ENCODE data around the gene PDZD2. TPM values are rescaled to one million over a fixed set of nuclear protein-coding genes. Genes with fewer than 3 reads are reported as not detected.

The PDZD2 gene
- total RNA-seq, 1 experiment from 2014 or later = 0.37 TPM

DNA sequence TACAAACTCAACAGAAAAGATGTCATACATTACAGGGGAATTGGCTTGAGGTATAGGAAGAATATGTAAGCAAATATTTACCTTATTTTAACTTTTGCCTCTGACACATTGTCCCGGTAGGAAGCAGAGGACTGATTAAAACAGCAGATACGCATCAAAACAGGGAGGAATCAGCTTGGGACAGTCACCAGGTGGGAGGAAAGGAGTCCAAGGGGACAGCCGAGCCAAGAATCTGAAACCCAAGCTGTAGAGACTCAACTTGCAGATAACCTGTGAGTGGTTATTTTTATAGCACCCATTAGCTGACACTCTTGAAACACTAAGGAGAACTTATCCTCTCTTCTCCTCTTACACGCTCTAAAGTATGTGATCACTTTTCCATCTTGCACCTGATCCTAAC is 22.3 kb downstream of the PDZD2 start:
- BruUV-seq (replicated peaks) = no TSS peak
- no peak overlapping the region for H3K4me2 ChIP-seq (ENCODE audit: low read length)
- ChIA-PET RAD21 (ENCODE audit: low non-redundant PET in 1 of 2, low total read pairs in 2 of 2, uncharacterized antibody in 2 of 2, unreplicated experiment in 2 of 2) (no interaction called here), POLR2A (no interaction called here), CTCF (no interaction called here)
- no peaks in the 10 kb centered on the region for H3K4me1 ChIP-seq (ENCODE audit: control insufficient read depth in 1 of 2, insufficient read depth in 2 of 2, low read length in 2 of 2)
- H4K20me1 ChIP-seq (ENCODE audit: insufficient read depth) = no peaks in the 10 kb centered on the region
- no peaks in the 10 kb centered on the region for H3K9me3 ChIP-seq (ENCODE audit: control insufficient read depth in 1 of 2, insufficient read depth in 1 of 2, low read depth in 1 of 2, low read length in 2 of 2)
- H3K9ac ChIP-seq (ENCODE audit: low read length) = no peak overlapping the region
- H3K4me3 ChIP-seq (replicated peaks in 1 of 2; ENCODE audit: low read depth in 1 of 2, low read length in 2 of 2) = no peak overlapping the region
- DNase-seq (ENCODE audit: low read depth, low spot score) (no peak), ATAC-seq (no peak)
- no peak overlapping the region for H2AFZ ChIP-seq (ENCODE audit: low read depth, low read length, poor library complexity, severe bottlenecking)
- no peak overlapping the region for H3K27ac ChIP-seq (ENCODE audit: low read depth, low read length)
- no peaks in the 10 kb centered on the region for H3K36me3 ChIP-seq (ENCODE audit: control insufficient read depth in 1 of 2, insufficient read depth in 2 of 2, low read length in 2 of 2)
- H3K27me3 ChIP-seq (ENCODE audit: insufficient read depth, low read length) = peaks cover 10% of the 10 kb centered on the region
- H3K9me2 ChIP-seq (ENCODE audit: insufficient read depth) = no peaks in the 10 kb centered on the region
- intact Hi-C loops (cut with micrococcal nuclease) = no loop called here
- H3K79me2 ChIP-seq (ENCODE audit: insufficient read depth, low read length) = no peaks in the 10 kb centered on the region
- TF ChIP-seq, protein P1, sequence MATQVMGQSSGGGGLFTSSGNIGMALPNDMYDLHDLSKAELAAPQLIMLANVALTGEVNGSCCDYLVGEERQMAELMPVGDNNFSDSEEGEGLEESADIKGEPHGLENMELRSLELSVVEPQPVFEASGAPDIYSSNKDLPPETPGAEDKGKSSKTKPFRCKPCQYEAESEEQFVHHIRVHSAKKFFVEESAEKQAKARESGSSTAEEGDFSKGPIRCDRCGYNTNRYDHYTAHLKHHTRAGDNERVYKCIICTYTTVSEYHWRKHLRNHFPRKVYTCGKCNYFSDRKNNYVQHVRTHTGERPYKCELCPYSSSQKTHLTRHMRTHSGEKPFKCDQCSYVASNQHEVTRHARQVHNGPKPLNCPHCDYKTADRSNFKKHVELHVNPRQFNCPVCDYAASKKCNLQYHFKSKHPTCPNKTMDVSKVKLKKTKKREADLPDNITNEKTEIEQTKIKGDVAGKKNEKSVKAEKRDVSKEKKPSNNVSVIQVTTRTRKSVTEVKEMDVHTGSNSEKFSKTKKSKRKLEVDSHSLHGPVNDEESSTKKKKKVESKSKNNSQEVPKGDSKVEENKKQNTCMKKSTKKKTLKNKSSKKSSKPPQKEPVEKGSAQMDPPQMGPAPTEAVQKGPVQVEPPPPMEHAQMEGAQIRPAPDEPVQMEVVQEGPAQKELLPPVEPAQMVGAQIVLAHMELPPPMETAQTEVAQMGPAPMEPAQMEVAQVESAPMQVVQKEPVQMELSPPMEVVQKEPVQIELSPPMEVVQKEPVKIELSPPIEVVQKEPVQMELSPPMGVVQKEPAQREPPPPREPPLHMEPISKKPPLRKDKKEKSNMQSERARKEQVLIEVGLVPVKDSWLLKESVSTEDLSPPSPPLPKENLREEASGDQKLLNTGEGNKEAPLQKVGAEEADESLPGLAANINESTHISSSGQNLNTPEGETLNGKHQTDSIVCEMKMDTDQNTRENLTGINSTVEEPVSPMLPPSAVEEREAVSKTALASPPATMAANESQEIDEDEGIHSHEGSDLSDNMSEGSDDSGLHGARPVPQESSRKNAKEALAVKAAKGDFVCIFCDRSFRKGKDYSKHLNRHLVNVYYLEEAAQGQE (IDR thresholded peaks at IDR 0.05; ENCODE audit: low read depth) = no peak
- no peak for TF ChIP-seq TCF7L2 (IDR thresholded peaks at IDR 0.05; ENCODE audit: borderline replicate concordance, extremely low read depth, insufficient read depth, insufficient read length)
- no peak for TF ChIP-seq FOSL1 (IDR thresholded peaks at IDR 0.05; ENCODE audit: low read depth)

DNA sequence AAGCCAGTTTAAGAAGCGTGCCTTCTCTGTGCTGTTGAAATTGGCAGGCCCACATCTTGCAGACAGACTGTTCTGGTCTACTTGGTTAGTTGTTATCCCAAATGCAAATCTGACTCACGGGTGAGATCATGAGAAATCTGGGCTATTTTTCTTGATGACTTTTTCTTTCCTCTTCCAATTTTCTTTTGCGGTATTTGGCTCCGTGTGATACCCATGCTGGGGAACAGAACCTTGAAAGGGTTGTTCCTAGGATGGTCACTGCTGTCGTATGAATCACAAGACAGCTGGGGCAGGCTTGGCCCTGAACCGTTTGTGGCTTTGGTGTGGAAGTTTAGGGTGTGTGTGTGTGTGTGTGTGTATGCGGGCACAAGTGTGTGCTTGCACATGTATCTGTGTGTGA is 24.6 kb downstream of the PDZD2 start:
- Histone ChIP-seq H3K9me2 (ENCODE audit: insufficient read depth) (no peaks in the 10 kb centered on the region), H3K9ac (ENCODE audit: low read length) (no peak overlapping the region), H3K27ac (ENCODE audit: low read depth, low read length) (no peak overlapping the region), H3K4me2 (ENCODE audit: low read length) (no peak overlapping the region), H3K4me3 (replicated peaks in 1 of 2; ENCODE audit: low read depth in 1 of 2, low read length in 2 of 2) (no peak overlapping the region), H2AFZ (ENCODE audit: low read depth, low read length, poor library complexity, severe bottlenecking) (no peak overlapping the region), H3K27me3 (ENCODE audit: insufficient read depth, low read length) (no peaks in the 10 kb centered on the region), H3K36me3 (ENCODE audit: control insufficient read depth in 1 of 2, insufficient read depth in 2 of 2, low read length in 2 of 2) (no peaks in the 10 kb centered on the region), H3K9me3 (ENCODE audit: control insufficient read depth in 1 of 2, insufficient read depth in 1 of 2, low read depth in 1 of 2, low read length in 2 of 2) (no peaks in the 10 kb centered on the region), H3K4me1 (ENCODE audit: control insufficient read depth in 1 of 2, insufficient read depth in 2 of 2, low read length in 2 of 2) (no peaks in the 10 kb centered on the region), H4K20me1 (ENCODE audit: insufficient read depth) (no peaks in the 10 kb centered on the region), H3K79me2 (ENCODE audit: insufficient read depth, low read length) (no peaks in the 10 kb centered on the region)
- ChIA-PET CTCF (no interaction called here), RAD21 (ENCODE audit: low non-redundant PET in 1 of 2, low total read pairs in 2 of 2, uncharacterized antibody in 2 of 2, unreplicated experiment in 2 of 2) (no interaction called here), POLR2A (no interaction called here)
- TF ChIP-seq RAD21 (IDR thresholded peaks at IDR 0.05; ENCODE audit: low read depth) (no peak), CBX3 (IDR thresholded peaks at IDR 0.05; ENCODE audit: low read depth) (no peak), POLR2AphosphoS5 (IDR thresholded peaks at IDR 0.05; ENCODE audit: low read depth, low read length) (no peak), SRF (IDR thresholded peaks at IDR 0.05; ENCODE audit: low read depth) (no peak), SIN3A (IDR thresholded peaks at IDR 0.05; ENCODE audit: low read depth) (no peak), ELF1 (IDR thresholded peaks at IDR 0.05; ENCODE audit: borderline replicate concordance, low read depth) (no peak), SP1 (IDR thresholded peaks at IDR 0.05; ENCODE audit: low read depth) (no peak), POLR2A (IDR thresholded peaks at IDR 0.05; ENCODE audit: borderline replicate concordance, extremely low read depth, insufficient read depth, insufficient read length) (no peak), YY1 (IDR thresholded peaks at IDR 0.05; ENCODE audit: extremely low read depth, insufficient replicate concordance, low read depth, low read length) (no peak), CEBPB (IDR thresholded peaks at IDR 0.05; ENCODE audit: low read depth) (no peak), EZH2 (IDR thresholded peaks at IDR 0.05) (no peak)
- TF ChIP-seq, protein P2, sequence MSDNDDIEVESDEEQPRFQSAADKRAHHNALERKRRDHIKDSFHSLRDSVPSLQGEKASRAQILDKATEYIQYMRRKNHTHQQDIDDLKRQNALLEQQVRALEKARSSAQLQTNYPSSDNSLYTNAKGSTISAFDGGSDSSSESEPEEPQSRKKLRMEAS (IDR thresholded peaks at IDR 0.05) = no peak
- TF ChIP-seq, protein P1 (IDR thresholded peaks at IDR 0.05; ENCODE audit: low read depth) = no peak
- intact Hi-C loops (cut with micrococcal nuclease) = no loop called here
- ATAC-seq (no peak), DNase-seq (ENCODE audit: low read depth, low spot score) (no peak)
- BruUV-seq (replicated peaks) = no TSS peak
